OCI-LY7 (cell line): ENCODE results near the gene C20orf141. TPM values are rescaled to one million over a fixed set of nuclear protein-coding genes. Genes with fewer than 3 reads are reported as not detected.
"Not testable (repeated sequence)": the region's sequence is repeated elsewhere in the genome, so short reads cannot be mapped to it uniquely, and the experiment has no call there.

ENCODE experiments used
- BruUV-seq: library from RNA; stranded (reverse); fragments of 400-500 nt; replicated peaks from 2 replicates; lab custom pipeline; 2021; lab: Mats Ljungman, UMichigan
- CTCF ChIA-PET: fragments of 300-600 bp; sonication (Branson Sonifier 250); formaldehyde crosslinking; loops from one replicate; lab custom pipeline; 2022; ENCODE audit warnings: antibody characterized with exemption; ENCODE audit not compliant: unreplicated experiment; lab: Charles Lee
- POLR2A ChIA-PET: fragments of 300-600 bp; sonication (Branson Sonifier 250); formaldehyde crosslinking; loops from one replicate; lab custom pipeline; 2022; ENCODE audit warnings: antibody characterized with exemption; lab: Charles Lee
- DNase-seq: peaks from one replicate; pipeline ENCODE4 v3.0.0-alpha.2; 2015; ENCODE audit warnings: low spot score
- H2AFZ ChIP-seq: fragments of 200-600 bp; sonication (generic), shearing (Covaris generic); 2 replicates; pipeline ENCODE4 v1.6.1; 2014; ENCODE audit warnings: mild to moderate bottlenecking, antibody characterized with exemption, low read length, moderate library complexity
- H3K27ac ChIP-seq: fragments of 200-600 bp; sonication (generic); 2 replicates; pipeline ENCODE4 v1.5.1; 2014; ENCODE audit warnings: mixed run types, low read depth, mild to moderate bottlenecking, moderate library complexity, low read length, inconsistent platforms; ENCODE audit not compliant: poor library complexity, severe bottlenecking
- H3K36me3 ChIP-seq: fragments of 200-600 bp; sonication (generic); 2 replicates; pipeline ENCODE4 v1.6.1; 2014; ENCODE audit warnings: mild to moderate bottlenecking, antibody characterized with exemption, low read length, moderate library complexity, mixed read lengths; ENCODE audit not compliant: insufficient read depth
- H3K4me1 ChIP-seq: fragments of 200-600 bp; sonication (generic); 2 replicates; pipeline ENCODE4 v1.5.1; 2014; ENCODE audit warnings: mild to moderate bottlenecking, low read length; ENCODE audit not compliant: insufficient read depth, poor library complexity, severe bottlenecking
- H3K4me2 ChIP-seq: fragments of 200-600 bp; sonication (generic); 2 replicates; pipeline ENCODE4 v1.6.1; 2014; ENCODE audit warnings: mild to moderate bottlenecking, low read length
- H3K4me3 ChIP-seq: fragments of 200-600 bp; sonication (generic); 2 replicates; pipeline ENCODE4 v1.5.1; 2014; ENCODE audit warnings: mild to moderate bottlenecking, low read depth, low read length; ENCODE audit not compliant: poor library complexity, severe bottlenecking
- H3K79me2 ChIP-seq: fragments of 200-600 bp; sonication (generic); 2 replicates; pipeline ENCODE4 v1.6.1; 2016; ENCODE audit warnings: low read depth, mild to moderate bottlenecking, low read length, moderate library complexity, mixed read lengths; ENCODE audit not compliant: insufficient read depth
- H3K9me2 ChIP-seq: fragments of 200-600 bp; sonication (generic); 2 replicates; pipeline ENCODE4 v1.6.1; 2016; ENCODE audit warnings: mild to moderate bottlenecking, low read length, mixed read lengths; ENCODE audit not compliant: insufficient read depth
- H3K9me3 ChIP-seq: fragments of 200-600 bp; sonication (generic); 2 replicates; pipeline ENCODE4 v1.6.1; 2014; ENCODE audit warnings: mild to moderate bottlenecking, mixed run types, low read length, mixed read lengths
- H4K20me1 ChIP-seq: fragments of 200-600 bp; sonication (generic); 2 replicates; pipeline ENCODE4 v1.6.1; 2014; ENCODE audit warnings: mild to moderate bottlenecking, antibody characterized with exemption, low read length, moderate library complexity, mixed read lengths; ENCODE audit not compliant: insufficient read depth
- EZH2phosphoT487 ChIP-seq: fragments of 200-600 bp; sonication (generic); IDR thresholded peaks from 2 replicates; pipeline ENCODE4 v1.6.1; 2018; ENCODE audit warnings: low read depth, borderline replicate concordance, mild to moderate bottlenecking, mixed run types, antibody characterized with exemption, low read length, moderate library complexity, mixed read lengths
- intact Hi-C: fragments of 100-400 bp; cut with micrococcal nuclease; formaldehyde crosslinking; loops from one replicate; pipeline ENCODE4 v1.10.0; 2022; ENCODE audit not compliant: unreplicated experiment
- total RNA-seq, 2 experiments: library from RNA; depleted of rRNA in 1 of 2; stranded (reverse); fragments of >200 nt in 1 of 2; shearing (Covaris generic) in 1 of 2; gene quantifications; 2 replicates each; pipeline ENCODE4 v1.2.3, GENCODE V29; 2014 to 2022
- TF ChIP-seq, protein P1 (sequence below): fragments of 200-600 bp; sonication (generic); conservative IDR thresholded peaks from 2 replicates; pipeline ENCODE4 v1.5.1; 2014; ENCODE audit warnings: mild to moderate bottlenecking, antibody characterized with exemption, low read length, moderate library complexity, mixed read lengths

C20orf141 gene
- total RNA-seq, 2 experiments from 2014 or later: not detected

DNA sequence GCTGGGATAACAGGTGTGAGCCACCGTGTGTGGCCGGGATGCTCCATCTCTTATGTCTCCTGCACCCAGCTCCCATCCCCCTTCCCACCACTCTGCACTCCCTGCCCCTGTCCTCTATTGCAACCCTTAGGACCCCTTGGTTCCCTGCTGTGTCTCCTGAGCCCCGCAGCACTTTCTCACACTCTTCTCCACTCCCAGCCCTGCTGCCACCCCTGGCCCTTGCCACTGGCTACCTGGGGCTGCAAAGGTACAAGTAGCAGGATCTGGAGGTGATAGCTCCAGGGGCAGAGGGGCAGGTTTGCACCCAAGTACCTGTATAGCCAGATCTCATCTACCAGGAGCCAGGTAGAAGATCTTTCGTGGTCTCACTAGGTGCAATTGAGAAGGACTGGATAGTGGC lies 7.8 kb upstream of the C20orf141 start:
- H3K79me2 ChIP-seq: no peaks in the 10 kb centered on the region
- CTCF ChIA-PET: no interaction called here
- H3K4me3 ChIP-seq: no peak overlapping the region
- H4K20me1 ChIP-seq: no peaks in the 10 kb centered on the region
- H3K27ac ChIP-seq: no peak overlapping the region
- H3K4me1 ChIP-seq: no peaks in the 10 kb centered on the region
- no TSS peak for BruUV-seq
- no peaks in the 10 kb centered on the region for H3K9me2 ChIP-seq
- H2AFZ ChIP-seq: no peak overlapping the region
- POLR2A ChIA-PET: no interaction called here
- DNase-seq: no peak
- H3K4me2 ChIP-seq: no peak overlapping the region
- no peaks in the 10 kb centered on the region for H3K36me3 ChIP-seq
- intact Hi-C loops: no loop called here
- TF ChIP-seq, protein P1, sequence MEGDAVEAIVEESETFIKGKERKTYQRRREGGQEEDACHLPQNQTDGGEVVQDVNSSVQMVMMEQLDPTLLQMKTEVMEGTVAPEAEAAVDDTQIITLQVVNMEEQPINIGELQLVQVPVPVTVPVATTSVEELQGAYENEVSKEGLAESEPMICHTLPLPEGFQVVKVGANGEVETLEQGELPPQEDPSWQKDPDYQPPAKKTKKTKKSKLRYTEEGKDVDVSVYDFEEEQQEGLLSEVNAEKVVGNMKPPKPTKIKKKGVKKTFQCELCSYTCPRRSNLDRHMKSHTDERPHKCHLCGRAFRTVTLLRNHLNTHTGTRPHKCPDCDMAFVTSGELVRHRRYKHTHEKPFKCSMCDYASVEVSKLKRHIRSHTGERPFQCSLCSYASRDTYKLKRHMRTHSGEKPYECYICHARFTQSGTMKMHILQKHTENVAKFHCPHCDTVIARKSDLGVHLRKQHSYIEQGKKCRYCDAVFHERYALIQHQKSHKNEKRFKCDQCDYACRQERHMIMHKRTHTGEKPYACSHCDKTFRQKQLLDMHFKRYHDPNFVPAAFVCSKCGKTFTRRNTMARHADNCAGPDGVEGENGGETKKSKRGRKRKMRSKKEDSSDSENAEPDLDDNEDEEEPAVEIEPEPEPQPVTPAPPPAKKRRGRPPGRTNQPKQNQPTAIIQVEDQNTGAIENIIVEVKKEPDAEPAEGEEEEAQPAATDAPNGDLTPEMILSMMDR: no peak
- TF ChIP-seq EZH2phosphoT487: no peak
- 0 out of 2 replicates have a peak, but pooled peaks cover under 1% of the 10 kb centered on the region for H3K9me3 ChIP-seq

DNA sequence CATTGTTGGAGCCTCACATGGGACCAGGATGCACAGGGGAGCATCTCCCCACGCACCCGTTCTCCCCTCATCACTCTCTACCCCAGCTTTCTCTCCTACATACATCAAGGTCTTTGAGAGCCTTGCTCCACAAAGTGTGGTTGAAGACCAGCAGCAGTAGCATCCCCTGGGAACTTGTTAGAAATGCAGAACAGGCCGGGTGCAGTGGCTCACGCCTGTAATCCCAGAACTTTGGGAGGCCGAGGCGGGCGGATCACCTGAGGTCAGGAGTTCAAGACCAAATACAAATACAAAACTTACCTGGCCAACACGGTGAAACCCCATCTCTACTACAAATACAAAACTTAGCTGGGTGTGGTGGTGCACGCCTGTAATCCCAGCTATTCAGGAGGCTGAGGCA lies 6.9 kb upstream of the C20orf141 start:
- H4K20me1 ChIP-seq, H3K36me3 ChIP-seq, POLR2A ChIA-PET, intact Hi-C loops, BruUV-seq, H3K4me1 ChIP-seq, H3K27ac ChIP-seq, H3K4me2 ChIP-seq, H3K9me2 ChIP-seq, H3K9me3 ChIP-seq, DNase-seq, H3K4me3 ChIP-seq, H2AFZ ChIP-seq, H3K79me2 ChIP-seq: not testable (repeated sequence)
- CTCF ChIA-PET: interaction anchor here (0.6 kb wide), 1 partner anchor 54 kb away, joined by 3 read pairs; no protein-coding TSS in a partner anchor

DNA sequence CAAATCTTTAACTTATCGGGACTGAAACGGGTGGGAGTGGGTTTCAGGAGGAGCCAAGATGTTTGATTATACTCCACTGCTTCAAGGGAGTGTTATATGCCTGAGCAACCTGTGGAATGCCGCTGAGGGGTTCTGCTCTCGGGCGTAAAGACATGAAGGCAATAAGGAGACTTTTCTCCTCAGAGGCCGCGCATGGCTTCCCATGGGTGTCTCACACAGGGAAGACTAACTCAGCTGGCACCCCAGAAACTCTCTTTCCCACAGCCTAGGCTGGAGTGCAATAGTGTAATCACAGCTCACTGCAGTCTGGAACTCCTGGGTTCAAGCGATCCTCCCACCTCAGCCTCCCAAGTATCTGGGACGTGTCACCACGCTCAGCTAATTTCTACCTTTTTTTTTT lies 5.1 kb upstream of the C20orf141 start:
- no peak overlapping the region for H3K27ac ChIP-seq
- CTCF ChIA-PET: interaction anchor here (0.5 kb wide), 1 partner anchor 160 kb away, joined by 3 read pairs; no protein-coding TSS in a partner anchor
- H3K4me2 ChIP-seq: no peak overlapping the region
- no peaks in the 10 kb centered on the region for H3K9me2 ChIP-seq
- BruUV-seq: no TSS peak
- DNase-seq: no peak
- H3K79me2 ChIP-seq: no peaks in the 10 kb centered on the region
- POLR2A ChIA-PET: interaction anchor here (0.6 to 0.7 kb wide), 2 partner anchors 80 to 81 kb away, joined by 3 to 4 read pairs; no protein-coding TSS in a partner anchor
- TF ChIP-seq EZH2phosphoT487: no peak
- TF ChIP-seq, protein P1: no peak
- H3K4me1 ChIP-seq: no peaks in the 10 kb centered on the region
- no peak overlapping the region for H3K4me3 ChIP-seq
- H2AFZ ChIP-seq: no peak overlapping the region
- H4K20me1 ChIP-seq: no peaks in the 10 kb centered on the region
- intact Hi-C loops: no loop called here
- H3K9me3 ChIP-seq: 0 out of 2 replicates have a peak, but pooled peaks cover 6% of the 10 kb centered on the region
- H3K36me3 ChIP-seq: no peaks in the 10 kb centered on the region
